ENCODE results near the gene AKR1B1.

Gene AKR1B1

DNA sequence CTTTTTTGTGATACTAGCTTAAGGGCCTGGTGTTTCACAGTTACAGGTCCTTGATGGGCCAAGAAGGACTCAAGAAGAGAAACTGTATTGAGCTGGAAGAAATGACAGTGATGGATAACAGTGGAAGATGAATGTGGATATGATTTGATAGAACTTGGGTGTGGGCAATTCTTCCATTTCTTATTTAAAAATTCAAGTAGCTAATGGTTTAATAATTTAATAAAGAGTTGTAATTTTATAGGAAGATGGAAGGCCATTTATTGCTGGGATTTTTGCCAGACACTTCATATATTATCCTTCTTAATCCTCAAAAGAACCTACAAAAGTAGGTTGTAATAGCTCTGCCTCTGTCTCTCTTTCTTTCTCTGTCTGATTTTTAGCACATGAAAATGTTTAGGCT, 21.3 kb upstream of the AKR1B1 start:
- no peak for DNase-seq (ENCODE audit: extremely low read depth, low read depth)
- TF ChIP-seq, protein P1, sequence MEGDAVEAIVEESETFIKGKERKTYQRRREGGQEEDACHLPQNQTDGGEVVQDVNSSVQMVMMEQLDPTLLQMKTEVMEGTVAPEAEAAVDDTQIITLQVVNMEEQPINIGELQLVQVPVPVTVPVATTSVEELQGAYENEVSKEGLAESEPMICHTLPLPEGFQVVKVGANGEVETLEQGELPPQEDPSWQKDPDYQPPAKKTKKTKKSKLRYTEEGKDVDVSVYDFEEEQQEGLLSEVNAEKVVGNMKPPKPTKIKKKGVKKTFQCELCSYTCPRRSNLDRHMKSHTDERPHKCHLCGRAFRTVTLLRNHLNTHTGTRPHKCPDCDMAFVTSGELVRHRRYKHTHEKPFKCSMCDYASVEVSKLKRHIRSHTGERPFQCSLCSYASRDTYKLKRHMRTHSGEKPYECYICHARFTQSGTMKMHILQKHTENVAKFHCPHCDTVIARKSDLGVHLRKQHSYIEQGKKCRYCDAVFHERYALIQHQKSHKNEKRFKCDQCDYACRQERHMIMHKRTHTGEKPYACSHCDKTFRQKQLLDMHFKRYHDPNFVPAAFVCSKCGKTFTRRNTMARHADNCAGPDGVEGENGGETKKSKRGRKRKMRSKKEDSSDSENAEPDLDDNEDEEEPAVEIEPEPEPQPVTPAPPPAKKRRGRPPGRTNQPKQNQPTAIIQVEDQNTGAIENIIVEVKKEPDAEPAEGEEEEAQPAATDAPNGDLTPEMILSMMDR (IDR thresholded peaks at IDR 0.05; ENCODE audit: low read depth, low read length): no peak

DNA sequence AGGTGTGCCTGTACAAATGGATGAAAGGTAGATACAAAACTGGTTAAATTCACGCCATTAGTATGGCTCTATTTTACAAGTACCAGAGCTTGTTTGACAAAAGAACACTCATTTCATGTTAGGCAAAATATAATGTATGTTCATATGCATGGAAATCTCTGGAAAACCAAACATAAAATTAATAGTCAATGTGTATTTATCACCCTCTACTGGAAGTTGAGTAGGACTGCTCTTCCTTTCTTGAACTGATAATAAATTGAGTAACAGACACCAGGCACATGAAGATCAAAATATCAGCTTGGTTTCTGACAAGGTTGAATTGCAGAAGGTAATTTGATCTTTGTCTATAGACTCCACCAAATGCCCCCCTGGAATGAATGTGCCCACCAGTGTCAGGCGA, 19.8 kb upstream of the AKR1B1 start:
- DNase-seq (ENCODE audit: extremely low read depth, low read depth): no peak
- TF ChIP-seq, protein P1 (IDR thresholded peaks at IDR 0.05; ENCODE audit: low read depth, low read length): peak; percentile 12

DNA sequence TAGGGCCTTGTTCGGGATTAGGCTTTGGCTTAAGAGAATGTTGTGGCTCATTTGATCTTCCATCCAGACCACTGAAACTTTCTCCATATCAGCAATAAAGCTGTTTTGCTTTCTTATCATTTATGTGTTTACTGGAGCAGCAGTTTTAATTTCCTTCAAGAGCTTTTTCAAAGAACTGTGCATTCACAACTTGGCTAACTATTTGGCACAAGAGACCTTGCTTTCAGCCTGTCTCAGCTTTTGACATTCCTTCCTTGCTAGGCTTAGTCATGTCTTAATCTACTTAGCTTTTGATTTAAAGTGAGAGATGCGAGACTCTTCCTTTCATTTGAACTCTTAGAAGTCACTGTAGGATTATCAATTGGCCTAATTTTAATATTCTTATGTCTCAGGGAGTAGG, 19.1 kb upstream of the AKR1B1 start:
- TF ChIP-seq, protein P1 (IDR thresholded peaks at IDR 0.05; ENCODE audit: low read depth, low read length): no peak
- no peak for DNase-seq (ENCODE audit: extremely low read depth, low read depth)

DNA sequence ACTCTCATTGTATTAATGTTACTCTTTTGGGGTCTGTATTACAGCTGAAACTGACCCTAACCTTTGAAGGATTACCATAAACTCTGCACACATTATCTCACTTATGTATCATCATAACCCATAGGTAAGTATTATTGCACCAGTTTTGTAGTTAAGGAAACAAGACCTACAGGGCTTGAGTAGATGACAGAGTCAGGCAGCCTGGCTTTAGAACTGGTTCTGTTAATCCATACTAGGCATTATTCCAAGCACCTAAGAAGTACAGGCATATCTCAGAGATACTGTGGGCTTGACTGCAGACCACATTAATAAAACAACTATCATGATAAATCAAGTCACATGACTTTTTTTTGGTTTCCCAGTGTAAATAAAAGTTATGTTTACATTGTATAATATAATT, 17.1 kb upstream of the AKR1B1 start:
- DNase-seq (ENCODE audit: extremely low read depth, low read depth): no peak
- TF ChIP-seq, protein P1 (IDR thresholded peaks at IDR 0.05; ENCODE audit: low read depth, low read length): no peak

DNA sequence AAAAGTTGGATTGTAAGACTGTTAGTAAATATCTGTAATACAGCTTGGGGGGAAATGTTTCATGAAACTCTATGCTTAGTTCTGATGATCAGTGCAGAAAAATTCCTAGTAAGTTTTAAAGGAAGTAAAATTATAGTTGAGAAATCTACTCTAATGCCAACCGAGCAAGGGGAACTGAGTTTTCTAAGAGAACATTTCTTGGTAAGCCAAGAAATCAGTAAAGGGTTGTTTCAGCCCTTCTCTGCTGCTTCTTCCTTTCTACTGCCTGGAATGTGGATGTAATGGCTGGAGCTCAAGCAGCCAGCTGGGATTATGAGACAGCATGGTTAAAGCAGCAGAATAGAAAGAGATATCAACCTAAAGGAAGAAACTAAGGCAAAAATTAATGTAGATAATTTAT, 15.9 kb upstream of the AKR1B1 start:
- no peak for DNase-seq (ENCODE audit: extremely low read depth, low read depth)
- TF ChIP-seq, protein P1 (IDR thresholded peaks at IDR 0.05; ENCODE audit: low read depth, low read length): no peak

DNA sequence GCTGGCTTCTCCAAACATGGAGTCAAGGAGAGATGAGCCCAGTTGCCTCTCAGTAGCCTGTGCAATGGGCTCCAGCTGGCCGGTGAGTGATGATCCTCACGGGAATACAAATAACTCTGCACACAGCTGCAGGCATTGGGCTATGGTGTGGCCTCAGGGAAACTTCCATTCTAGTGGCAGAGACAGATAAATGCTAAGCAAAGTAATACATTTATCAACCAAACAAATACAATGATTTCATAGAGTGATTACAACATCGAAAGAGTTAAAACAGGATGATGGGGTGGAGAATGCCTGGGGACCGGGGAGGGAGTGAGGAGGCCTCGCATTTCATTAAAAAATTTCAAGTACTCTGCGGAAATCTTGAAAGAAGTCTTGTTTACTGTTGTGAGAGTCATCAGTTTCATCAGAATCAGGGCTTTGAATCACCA, 15.0 kb upstream of the AKR1B1 start:
- TF ChIP-seq, protein P1 (IDR thresholded peaks at IDR 0.05; ENCODE audit: low read depth, low read length): no peak

DNA sequence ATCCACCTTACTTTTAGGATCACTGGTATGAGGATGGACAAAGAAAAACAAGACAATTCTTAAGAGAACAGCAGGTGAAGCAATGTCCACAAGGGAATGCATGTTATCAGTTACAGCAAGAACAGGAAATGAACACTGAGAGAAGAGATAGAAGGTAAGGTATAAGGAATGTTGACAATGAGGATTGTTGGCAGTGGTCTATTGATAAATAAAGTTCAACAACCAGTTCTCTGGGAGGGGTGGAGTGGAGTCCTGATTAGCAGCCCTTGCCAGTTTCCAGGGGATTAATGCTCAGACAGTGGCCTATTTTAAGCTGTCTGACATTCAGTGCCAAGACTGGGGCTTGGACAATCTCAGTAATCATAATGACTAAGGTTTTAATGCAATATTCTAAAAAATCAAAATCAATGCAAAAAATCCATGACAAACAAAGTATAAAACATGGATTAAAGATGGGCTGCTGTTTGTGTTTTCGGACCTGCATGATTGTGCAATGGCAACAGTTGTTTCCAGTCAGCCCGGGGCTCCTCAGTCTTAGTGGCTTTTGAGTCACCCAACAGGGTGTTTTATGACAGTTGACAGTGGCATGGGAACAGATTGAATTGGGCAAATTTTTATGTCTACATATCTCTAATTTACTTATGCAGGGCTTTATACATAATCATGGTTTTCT, 13.8 kb upstream of the AKR1B1 start:
- TF ChIP-seq, protein P1 (IDR thresholded peaks at IDR 0.05; ENCODE audit: low read depth, low read length): no peak
- no peak for DNase-seq (ENCODE audit: extremely low read depth, low read depth)

More for the DNA sequence above, 15.0 kb upstream of the AKR1B1 start:
- DNase-seq (ENCODE audit: extremely low read depth, low read depth): no peak

All from AG09319 (cell line).